Measurements from ENCODE around the gene SULT4A1.

DNA sequence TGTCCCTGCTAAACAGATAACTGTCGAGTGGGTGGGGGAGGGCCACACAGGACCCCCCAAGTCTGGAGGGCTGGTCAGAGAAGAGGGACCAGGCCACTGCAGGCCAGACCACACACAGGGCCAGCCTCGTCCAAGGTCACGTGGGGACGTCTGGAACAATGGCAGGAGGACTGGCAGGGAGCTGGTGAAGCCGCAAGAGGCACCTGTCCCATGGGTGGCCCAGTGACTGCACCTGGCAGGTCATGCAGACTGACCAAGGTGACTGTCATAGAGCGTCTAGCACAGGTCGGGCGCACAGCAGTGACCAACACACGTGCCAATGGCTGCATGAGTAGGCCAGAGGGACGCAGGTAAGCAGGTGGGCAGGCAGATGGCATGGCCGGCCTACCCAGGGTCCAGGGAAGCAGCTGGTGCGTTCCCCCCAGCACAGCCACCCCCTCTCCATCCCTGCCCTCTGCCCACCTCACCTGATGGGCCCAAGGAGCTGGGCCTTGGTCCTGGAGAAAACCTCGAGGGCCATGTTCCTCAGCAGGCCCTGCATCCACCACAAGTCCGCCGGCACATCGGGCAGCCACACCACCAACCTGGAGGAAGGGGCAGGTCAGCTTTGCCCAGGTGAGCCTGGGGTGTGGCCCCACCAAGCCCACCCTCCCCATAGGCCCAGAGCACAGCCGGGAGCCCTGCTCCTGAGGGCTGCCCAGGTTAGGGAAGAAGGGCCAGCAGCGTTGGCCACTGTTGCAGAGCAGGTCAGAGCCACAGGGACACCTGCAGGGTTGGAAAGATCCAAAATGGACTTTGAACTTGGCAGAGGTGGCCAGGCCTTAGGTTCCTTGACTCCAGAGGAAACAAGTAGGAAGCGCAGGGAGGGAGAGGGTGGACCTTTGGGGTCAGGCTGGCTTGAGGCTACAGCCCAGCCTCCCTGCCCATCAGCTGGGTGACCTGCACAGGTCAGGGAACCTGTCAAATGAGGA is 19.1 kb upstream of the SULT4A1 start:
- TF ChIP-seq, protein P1, sequence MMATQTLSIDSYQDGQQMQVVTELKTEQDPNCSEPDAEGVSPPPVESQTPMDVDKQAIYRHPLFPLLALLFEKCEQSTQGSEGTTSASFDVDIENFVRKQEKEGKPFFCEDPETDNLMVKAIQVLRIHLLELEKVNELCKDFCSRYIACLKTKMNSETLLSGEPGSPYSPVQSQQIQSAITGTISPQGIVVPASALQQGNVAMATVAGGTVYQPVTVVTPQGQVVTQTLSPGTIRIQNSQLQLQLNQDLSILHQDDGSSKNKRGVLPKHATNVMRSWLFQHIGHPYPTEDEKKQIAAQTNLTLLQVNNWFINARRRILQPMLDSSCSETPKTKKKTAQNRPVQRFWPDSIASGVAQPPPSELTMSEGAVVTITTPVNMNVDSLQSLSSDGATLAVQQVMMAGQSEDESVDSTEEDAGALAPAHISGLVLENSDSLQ (IDR thresholded peaks at IDR 0.05), result no peak
- TF ChIP-seq SUZ12 (IDR thresholded peaks at IDR 0.05) (no peak), TARDBP (IDR thresholded peaks at IDR 0.05) (no peak), ELF4 (IDR thresholded peaks at IDR 0.05) (no peak), LEF1 (IDR thresholded peaks at IDR 0.05; ENCODE audit: borderline replicate concordance) (no peak), HDGF (IDR thresholded peaks at IDR 0.05; ENCODE audit: borderline replicate concordance) (no peak)

Data from HEK293T (cell line).